GM12878 (cell line): ENCODE results near the gene DUOXA1. TPM values are rescaled to one million over a fixed set of nuclear protein-coding genes. Genes with fewer than 3 reads are reported as not detected.

Experiments used
- ATAC-seq: fragments of 200-7000 bp; cut with Tn5 transposase; 3 replicates; pipeline ENCODE4 v1.9.1; 2020; ENCODE audit warnings: mild to moderate bottlenecking, moderate library complexity
- BruUV-seq: library from RNA; stranded (reverse); fragments of 400-500 nt; replicated peaks from 2 replicates; lab custom pipeline; 2021; lab: Mats Ljungman, UMichigan
- CTCF ChIA-PET: fragments of 300-600 bp; sonication (Branson Sonifier 250); formaldehyde crosslinking; extraction: SDS; loops from one replicate; lab custom pipeline; 2021; ENCODE audit warnings: inconsistent platforms; lab: Yijun Ruan, JAX
- POLR2A ChIA-PET: fragments of 350-600 bp; formaldehyde crosslinking; extraction: SDS; loops from one replicate; lab custom pipeline; 2021; ENCODE audit warnings: inconsistent platforms; lab: Charles Lee
- RAD21 ChIA-PET: fragments of 300-600 bp; sonication (Branson Sonifier 250); formaldehyde crosslinking; loops from one replicate; lab custom pipeline; 2023; ENCODE audit warnings: antibody characterized with exemption; ENCODE audit not compliant: unreplicated experiment; lab: Charles Lee
- SMC1A ChIA-PET: fragments of 300-600 bp; sonication (Branson Sonifier 250); formaldehyde crosslinking; loops from one replicate; lab custom pipeline; 2023; ENCODE audit not compliant: unreplicated experiment, uncharacterized antibody; lab: Charles Lee
- DNase-seq: peaks from one replicate; pipeline ENCODE4 v3.0.0-alpha.2; 2011; ENCODE audit warnings: low read depth, low spot score
- FAIRE-seq: peaks from 3 replicates; lab custom pipeline; 2011; peaks lifted over from hg19 to GRCh38; lab: Jason Lieb, UNC
- H2AFZ ChIP-seq: 2 replicates; pipeline ENCODE4 v1.6.0; 2011; ENCODE audit warnings: low read depth, low read length, control low read depth; ENCODE audit not compliant: control insufficient read depth
- H3K27ac ChIP-seq: 2 replicates; pipeline ENCODE4 v1.5.1; 2011; ENCODE audit warnings: control low read depth; ENCODE audit not compliant: control insufficient read depth, insufficient read depth
- H3K27me3 ChIP-seq, 2 experiments: replicated peaks in 1 of 2; 2 replicates each; pipeline versions ENCODE4 v1.6.0 to v1.6.1; 2011; ENCODE audit warnings: low read length in 1 of 2; ENCODE audit not compliant: control insufficient read depth in 2 of 2, insufficient read depth in 2 of 2
- H3K36me3 ChIP-seq, 2 experiments: 2 replicates each; pipeline ENCODE4 v1.5.1; 2011; ENCODE audit warnings: low read length in 1 of 2; ENCODE audit not compliant: control insufficient read depth in 2 of 2, insufficient read depth in 2 of 2
- H3K4me1 ChIP-seq: 2 replicates; pipeline ENCODE4 v1.6.1; 2011; ENCODE audit warnings: mild to moderate bottlenecking, low read length, moderate library complexity, mixed read lengths; ENCODE audit not compliant: control insufficient read depth, insufficient read depth
- H3K4me2 ChIP-seq: 2 replicates; pipeline ENCODE4 v1.6.0; 2011; ENCODE audit warnings: control low read depth; ENCODE audit not compliant: control insufficient read depth, insufficient read depth
- H3K4me3 ChIP-seq: fragments of 200-600 bp; sonication (generic); 2 replicates; pipeline ENCODE4 v1.5.1; 2016
- H3K79me2 ChIP-seq: 2 replicates; pipeline ENCODE4 v1.6.0; 2011; ENCODE audit warnings: low read length; ENCODE audit not compliant: control insufficient read depth, insufficient read depth
- H3K9ac ChIP-seq: 2 replicates; pipeline ENCODE4 v1.8.0; 2011; ENCODE audit warnings: low read length, control low read depth, mixed read lengths; ENCODE audit not compliant: control insufficient read depth, insufficient read depth
- H3K9me3 ChIP-seq: replicated peaks from 3 replicates; pipeline ENCODE4 v1.5.1; 2011; ENCODE audit warnings: mild to moderate bottlenecking, low read length; ENCODE audit not compliant: control insufficient read depth, insufficient read depth
- H4K20me1 ChIP-seq: 2 replicates; pipeline ENCODE4 v1.6.0; 2011; ENCODE audit not compliant: control insufficient read depth, insufficient read depth
- BCL11A ChIP-seq: IDR thresholded peaks from 2 replicates; pipeline ENCODE4 v1.6.1; 2011; ENCODE audit warnings: low read depth, low read length
- CBFB ChIP-seq: IDR thresholded peaks from 2 replicates; pipeline ENCODE4 v1.6.1; 2016; ENCODE audit warnings: antibody characterized with exemption, low read depth
- CBX3 ChIP-seq: fragments of 200-600 bp; sonication (generic); IDR thresholded peaks from 2 replicates; pipeline ENCODE4 v1.6.1; 2016; ENCODE audit warnings: low read depth, borderline replicate concordance
- EP300 ChIP-seq, 2 experiments: fragments of 150-350 bp in 1 of 2; IDR thresholded peaks; 2 replicates each; pipeline ENCODE4 v1.6.1; 2011 to 2012; ENCODE audit warnings: low read depth in 2 of 2, low read length in 2 of 2, borderline replicate concordance in 1 of 2, improper control_type of control experiment in 1 of 2, inconsistent platforms in 1 of 2; ENCODE audit not compliant: control insufficient read depth in 1 of 2
- FOS ChIP-seq: IDR thresholded peaks from 3 replicates; pipeline ENCODE4 v1.6.1; 2011; ENCODE audit warnings: borderline replicate concordance; ENCODE audit not compliant: insufficient read length; ENCODE audit errors: extremely low read depth
- NFYA ChIP-seq: IDR thresholded peaks from 2 replicates; pipeline ENCODE4 v1.6.1; 2011; ENCODE audit warnings: low read depth, mild to moderate bottlenecking, low read length, improper control_type of control experiment, borderline replicate concordance
- RBBP5 ChIP-seq: fragments of 200-600 bp; sonication (generic); conservative IDR thresholded peaks from 2 replicates; pipeline ENCODE4 v1.6.1; 2016
- RCOR1 ChIP-seq: conservative IDR thresholded peaks from 2 replicates; pipeline ENCODE4 v1.6.1; 2012; ENCODE audit warnings: low read depth, low read length, improper control_type of control experiment
- SUZ12 ChIP-seq: fragments of 200-600 bp; sonication (generic); IDR thresholded peaks from one replicate; pipeline ENCODE4 v1.6.1; 2018; ENCODE audit warnings: antibody characterized with exemption, mild to moderate bottlenecking; ENCODE audit not compliant: unreplicated experiment
- TBL1XR1 ChIP-seq: IDR thresholded peaks from 2 replicates; pipeline ENCODE4 v1.6.1; 2012; ENCODE audit warnings: low read depth, low read length, improper control_type of control experiment
- TCF12 ChIP-seq: IDR thresholded peaks from 2 replicates; pipeline ENCODE4 v1.6.1; 2011; ENCODE audit warnings: low read depth, mild to moderate bottlenecking, low read length
- ZSCAN29 ChIP-seq: fragments of 450-650 bp; IDR thresholded peaks from 2 replicates; pipeline ENCODE4 v1.6.1; 2017; ENCODE audit warnings: mild to moderate bottlenecking, moderate library complexity
- WGBS: methylation state at CpG from one replicate; pipeline ENCODE4 v1.1.6; 2016; ENCODE audit warnings: low lambda C conversion rate; ENCODE audit not compliant: insufficient replicate concordance, insufficient coverage; ENCODE audit errors: missing lambda C conversion rate; 5-methylcytosine and 5-hydroxymethylcytosine counted together
- in situ Hi-C: fragments of 300-500 bp; cut with MboI; formaldehyde crosslinking; loops from 9 replicates; pipeline ENCODE4 v1.14.3; 2018; ENCODE audit warnings: mixed read lengths
- intact Hi-C: fragments of 100-400 bp; cut with micrococcal nuclease; formaldehyde crosslinking; loops from one replicate; pipeline ENCODE4 v1.14.2; 2022; ENCODE audit not compliant: unreplicated experiment
- polyA plus RNA-seq, 11 experiments: library from polyadenylated mRNA; depleted of rRNA in 4 of 11; unstranded in 6 of 11; stranded (reverse) in 5 of 11; fragments of >200 nt; fragmentation: Nextera tagmentation in 4 of 11; fragmentation: Illumina TruSeq in 1 of 11; extraction: Ambion mirVana in 4 of 11; extraction: Trizol in 1 of 11; gene quantifications; 1 replicate in 1 of 11; 2 replicates in 10 of 11; pipeline versions ENCODE4 v1.2.1 to v1.2.3, GENCODE V29; 2011 to 2016; ENCODE audit warnings: inconsistent platforms in 2 of 11, missing spikeins in 2 of 11, low read depth in 1 of 11
- total RNA-seq, 4 experiments: library from RNA; depleted of rRNA in 3 of 4; stranded (reverse); fragments of >200 nt in 3 of 4; fragmentation: Illumina TruSeq in 1 of 4; extraction: Trizol in 1 of 4; gene quantifications; 2 replicates each; pipeline versions ENCODE4 v1.2.1 to v1.2.3, GENCODE V29; 2013 to 2021
- TF ChIP-seq, protein P1 (sequence below): IDR thresholded peaks from 2 replicates; pipeline ENCODE4 v1.6.1; 2012; ENCODE audit warnings: low read depth, low read length, improper control_type of control experiment
- TF ChIP-seq, protein P2 (sequence below): IDR thresholded peaks from 2 replicates; pipeline ENCODE4 v1.6.1; 2012; ENCODE audit warnings: improper control_type of control experiment, low read depth, low read length; ENCODE audit not compliant: insufficient replicate concordance

DUOXA1 gene
- total and polyA plus RNA-seq, 10 of the 15 experiments (the other 5 are each of a cell fraction or from before 2014, with no cell fraction given): 0.08 TPM; not detected in 9

DNA sequence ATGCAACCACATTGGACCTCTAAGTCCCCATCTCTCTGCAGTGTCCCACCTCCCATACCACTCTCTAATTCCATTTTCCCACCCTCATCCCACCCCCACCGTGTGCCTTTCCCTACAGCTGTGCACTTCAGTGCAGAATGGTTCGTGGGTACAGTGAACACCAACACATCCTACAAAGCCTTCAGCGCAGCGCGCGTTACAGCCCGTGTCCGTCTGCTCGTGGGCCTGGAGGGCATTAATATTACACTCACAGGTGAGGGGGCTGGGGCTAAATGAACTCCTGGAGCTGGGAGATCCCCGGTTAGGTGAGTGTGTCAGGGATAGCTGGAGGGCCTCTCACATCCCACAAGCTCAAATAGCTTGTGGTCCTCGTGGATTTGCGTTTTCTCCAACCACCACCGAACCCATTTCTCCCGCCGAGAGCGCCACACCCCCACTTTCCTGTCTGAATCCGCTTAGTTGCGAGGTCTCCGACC lies 13.6 kb downstream of the DUOXA1 start:
- H3K4me3 ChIP-seq: no peak overlapping the region
- 40% methylated on average over 19 of the region's 19 CpGs for WGBS

More for the DNA sequence above, 13.6 kb downstream of the DUOXA1 start:
- Histone ChIP-seq H3K36me3 (no peaks in the 10 kb centered on the region), H2AFZ (no peak overlapping the region), H3K27me3 (peaks cover 24 to 39% of the 10 kb centered on the region in 2 experiments), H3K27ac (no peak overlapping the region), H3K9me3 (no peaks in the 10 kb centered on the region), H3K79me2 (no peaks in the 10 kb centered on the region), H3K4me2 (no peak overlapping the region), H3K9ac (no peak overlapping the region), H4K20me1 (no peaks in the 10 kb centered on the region), H3K4me1 (no peaks in the 10 kb centered on the region; the same call in 1 of the 2 replicates)
- ATAC-seq: no peak
- FAIRE-seq: no peak
- SMC1A ChIA-PET: no interaction called here
- CTCF ChIA-PET: interaction anchor here (1.1 kb wide), 1 partner anchor 48 kb away, joined by 3 read pairs; no protein-coding TSS in a partner anchor
- POLR2A ChIA-PET: no interaction called here
- RAD21 ChIA-PET: no interaction called here
- intact Hi-C loops: no loop called here
- in situ Hi-C loops: loop anchor here (10.0 kb wide), 1 partner anchor 59 kb away; no protein-coding TSS in a partner anchor
- BruUV-seq: no TSS peak
- DNase-seq: no peak
- TF ChIP-seq EP300 (IDR thresholded peaks at IDR 0.05; ENCODE audit: borderline replicate concordance in 1 of 2, control insufficient read depth in 1 of 2, low read depth in 2 of 2, low read length in 2 of 2): no peak
- no peak for TF ChIP-seq SUZ12
- TF ChIP-seq, protein P1, sequence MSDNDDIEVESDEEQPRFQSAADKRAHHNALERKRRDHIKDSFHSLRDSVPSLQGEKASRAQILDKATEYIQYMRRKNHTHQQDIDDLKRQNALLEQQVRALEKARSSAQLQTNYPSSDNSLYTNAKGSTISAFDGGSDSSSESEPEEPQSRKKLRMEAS: no peak
- TF ChIP-seq TCF12: no peak
- no peak for TF ChIP-seq NFYA
- TF ChIP-seq RCOR1: no peak
- no peak for TF ChIP-seq CBX3
- no peak for TF ChIP-seq RBBP5
- TF ChIP-seq FOS: no peak
- no peak for TF ChIP-seq TBL1XR1
- no peak for TF ChIP-seq BCL11A
- TF ChIP-seq, protein P2, sequence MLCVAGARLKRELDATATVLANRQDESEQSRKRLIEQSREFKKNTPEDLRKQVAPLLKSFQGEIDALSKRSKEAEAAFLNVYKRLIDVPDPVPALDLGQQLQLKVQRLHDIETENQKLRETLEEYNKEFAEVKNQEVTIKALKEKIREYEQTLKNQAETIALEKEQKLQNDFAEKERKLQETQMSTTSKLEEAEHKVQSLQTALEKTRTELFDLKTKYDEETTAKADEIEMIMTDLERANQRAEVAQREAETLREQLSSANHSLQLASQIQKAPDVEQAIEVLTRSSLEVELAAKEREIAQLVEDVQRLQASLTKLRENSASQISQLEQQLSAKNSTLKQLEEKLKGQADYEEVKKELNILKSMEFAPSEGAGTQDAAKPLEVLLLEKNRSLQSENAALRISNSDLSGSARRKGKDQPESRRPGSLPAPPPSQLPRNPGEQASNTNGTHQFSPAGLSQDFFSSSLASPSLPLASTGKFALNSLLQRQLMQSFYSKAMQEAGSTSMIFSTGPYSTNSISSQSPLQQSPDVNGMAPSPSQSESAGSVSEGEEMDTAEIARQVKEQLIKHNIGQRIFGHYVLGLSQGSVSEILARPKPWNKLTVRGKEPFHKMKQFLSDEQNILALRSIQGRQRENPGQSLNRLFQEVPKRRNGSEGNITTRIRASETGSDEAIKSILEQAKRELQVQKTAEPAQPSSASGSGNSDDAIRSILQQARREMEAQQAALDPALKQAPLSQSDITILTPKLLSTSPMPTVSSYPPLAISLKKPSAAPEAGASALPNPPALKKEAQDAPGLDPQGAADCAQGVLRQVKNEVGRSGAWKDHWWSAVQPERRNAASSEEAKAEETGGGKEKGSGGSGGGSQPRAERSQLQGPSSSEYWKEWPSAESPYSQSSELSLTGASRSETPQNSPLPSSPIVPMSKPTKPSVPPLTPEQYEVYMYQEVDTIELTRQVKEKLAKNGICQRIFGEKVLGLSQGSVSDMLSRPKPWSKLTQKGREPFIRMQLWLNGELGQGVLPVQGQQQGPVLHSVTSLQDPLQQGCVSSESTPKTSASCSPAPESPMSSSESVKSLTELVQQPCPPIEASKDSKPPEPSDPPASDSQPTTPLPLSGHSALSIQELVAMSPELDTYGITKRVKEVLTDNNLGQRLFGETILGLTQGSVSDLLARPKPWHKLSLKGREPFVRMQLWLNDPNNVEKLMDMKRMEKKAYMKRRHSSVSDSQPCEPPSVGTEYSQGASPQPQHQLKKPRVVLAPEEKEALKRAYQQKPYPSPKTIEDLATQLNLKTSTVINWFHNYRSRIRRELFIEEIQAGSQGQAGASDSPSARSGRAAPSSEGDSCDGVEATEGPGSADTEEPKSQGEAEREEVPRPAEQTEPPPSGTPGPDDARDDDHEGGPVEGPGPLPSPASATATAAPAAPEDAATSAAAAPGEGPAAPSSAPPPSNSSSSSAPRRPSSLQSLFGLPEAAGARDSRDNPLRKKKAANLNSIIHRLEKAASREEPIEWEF: no peak
- TF ChIP-seq CBFB: no peak
- TF ChIP-seq ZSCAN29: no peak
